ENCODE measurements around the gene OPTN. TPM values are rescaled to one million over a fixed set of nuclear protein-coding genes. Genes with fewer than 3 reads are reported as not detected.

Gene OPTN
- total RNA-seq, 6 donors from 2014 or later: 35.3 to 60.1 (median 52.2) TPM

GRCh38 chr10:13183625-13184024 is 83.7 kb downstream of the OPTN start:
- TF ChIP-seq CTCF (IDR thresholded peaks at IDR 0.05) (no peak), POLR2AphosphoS5 (IDR thresholded peaks at IDR 0.05) (no peak), EP300 (IDR thresholded peaks at IDR 0.05) (no peak), POLR2A (IDR thresholded peaks at IDR 0.05) (no peak)
- Histone ChIP-seq H3K27ac (no peak overlapping the region), H3K27me3 (no peaks in the 10 kb centered on the region), H3K4me1 (no peaks in the 10 kb centered on the region), H3K4me3 (no peak overlapping the region), H3K36me3 (no peaks in the 10 kb centered on the region), H3K9me3 (no peaks in the 10 kb centered on the region)
- 75 to 89% methylated on average over 5 of the region's 5 CpGs for WGBS, 2 donors
- ATAC-seq (ENCODE audit: low FRiP score in 2 of 2) (no peak), DNase-seq (no peak)

- TF ChIP-seq EP300 (IDR thresholded peaks at IDR 0.05) (no peak), CTCF (IDR thresholded peaks at IDR 0.05) (no peak), POLR2A (IDR thresholded peaks at IDR 0.05) (no peak), POLR2AphosphoS5 (IDR thresholded peaks at IDR 0.05) (no peak)
- no peaks in the 10 kb centered on the region for H3K36me3 ChIP-seq
- ATAC-seq (ENCODE audit: low FRiP score in 2 of 2) (no peak), DNase-seq (no peak)
- H3K4me1 ChIP-seq: no peaks in the 10 kb centered on the region
- WGBS, 2 donors: 57 to 72% methylated on average over 2 of the region's 2 CpGs
- no peak overlapping the region for H3K27ac ChIP-seq
- no peaks in the 10 kb centered on the region for H3K9me3 ChIP-seq
- H3K4me3 ChIP-seq: no peak overlapping the region
- H3K27me3 ChIP-seq: no peaks in the 10 kb centered on the region
Measured at GRCh38 chr10:13184276-13184675, 84.3 kb downstream of the OPTN start.

- ATAC-seq (ENCODE audit: low FRiP score in 2 of 2) (peak; percentile 36 to 88), DNase-seq (peak in 1 of 2 donors; percentile 41)
- peak overlapping the region in 1 of 4 donors; percentile 29 for H3K27ac ChIP-seq
- no peaks in the 10 kb centered on the region for H3K9me3 ChIP-seq
- 68 to 92% methylated on average over 3 to 5 of the region's 5 CpGs for whole genome bisulfite sequencing, 2 donors
- no peak for TF ChIP-seq POLR2AphosphoS5 (IDR thresholded peaks at IDR 0.05)
- no peak for TF ChIP-seq EP300 (IDR thresholded peaks at IDR 0.05)
- no peak for TF ChIP-seq POLR2A (IDR thresholded peaks at IDR 0.05)
- no peak for TF ChIP-seq CTCF (IDR thresholded peaks at IDR 0.05)
- no peak overlapping the region for H3K4me3 ChIP-seq
- H3K36me3 ChIP-seq: no peaks in the 10 kb centered on the region
- no peaks in the 10 kb centered on the region for H3K4me1 ChIP-seq
- no peaks in the 10 kb centered on the region for H3K27me3 ChIP-seq
Measured at GRCh38 chr10:13184730-13185514, 85.0 kb downstream of the OPTN start.

- Histone ChIP-seq H3K4me3 (no peak overlapping the region), H3K36me3 (no peaks in the 10 kb centered on the region), H3K27ac (no peak overlapping the region), H3K27me3 (no peaks in the 10 kb centered on the region), H3K9me3 (no peaks in the 10 kb centered on the region), H3K4me1 (no peaks in the 10 kb centered on the region)
- no peak for DNase-seq
- WGBS, 2 donors: 93 to 98% methylated on average over 3 of the region's 3 CpGs
- no peak for TF ChIP-seq POLR2AphosphoS5 (IDR thresholded peaks at IDR 0.05)
- TF ChIP-seq CTCF (IDR thresholded peaks at IDR 0.05): no peak
- TF ChIP-seq POLR2A (IDR thresholded peaks at IDR 0.05): no peak
- TF ChIP-seq EP300 (IDR thresholded peaks at IDR 0.05): no peak
- no peak for ATAC-seq (ENCODE audit: low FRiP score in 2 of 2)
Measured at GRCh38 chr10:13187135-13187534, 87.2 kb downstream of the OPTN start.

Small RNA genes within 50 kb of the gene (small RNA-seq; reads per million reads assigned to genes)
- 0 reads per million in 4 donors for gene SNRPGP5

Other genes with a start within 250 kb of the OPTN start
- 10 to 100 TPM in 1 of 6 donors, 1 to 10 TPM in 4, under 1 TPM in 1; 0.98 to 13.1 (median 5.7) TPM for gene CCDC3, start 98.5 kb upstream of the OPTN start, total RNA-seq
- 10 to 100 TPM in 1 of 6 donors, 1 to 10 TPM in 1, under 1 TPM in 3, not detected in 1; 0.49 to 18.6 (median 0.61) TPM for gene MCM10, start 61.4 kb downstream of the OPTN start, total RNA-seq
- gene UCMA, start 134.2 kb downstream of the OPTN start, total RNA-seq: not detected
- gene PHYH, start 199.9 kb downstream of the OPTN start, total RNA-seq: 10 to 100 TPM; 15.2 to 38.3 (median 27.8) TPM
- 10 to 100 TPM in 5 of 6 donors, 1 to 10 TPM in 1; 10.0 to 41.9 (median 33.8) TPM for gene SEPHS1, start 248.1 kb downstream of the OPTN start, total RNA-seq

Measured in upper lobe of left lung (tissue), 6 donors.